Muscle of leg (tissue), 11 donors: Measurements from ENCODE around the gene POLD1. TPM values are rescaled to one million over a fixed set of nuclear protein-coding genes. Genes with fewer than 3 reads are reported as not detected.
A peak's percentile ranks its signal among the peaks of the same experiment; 100 is the strongest.

Experiments used
- DNase-seq: peaks from one replicate; pipeline ENCODE4 v3.0.0; 2013
- H3K27ac ChIP-seq: one replicate; pipeline ENCODE4 v1.5.1; 2013; ENCODE audit warnings: mild to moderate bottlenecking, low read length, control low read depth
- H3K27me3 ChIP-seq: one replicate; pipeline ENCODE4 v1.6.1; 2013; ENCODE audit warnings: low read length; ENCODE audit not compliant: control insufficient read depth, insufficient read depth
- H3K36me3 ChIP-seq: one replicate; pipeline ENCODE4 v1.6.1; 2013; ENCODE audit warnings: low read length; ENCODE audit not compliant: control insufficient read depth, insufficient read depth
- H3K4me1 ChIP-seq: one replicate; pipeline ENCODE4 v1.6.1; 2013; ENCODE audit warnings: low read length; ENCODE audit not compliant: control insufficient read depth, insufficient read depth
- H3K4me3 ChIP-seq: one replicate; pipeline ENCODE4 v1.5.1; 2013; ENCODE audit warnings: low read length, control low read depth
- H3K9me3 ChIP-seq: replicated peaks from 2 replicates; pipeline ENCODE4 v1.6.1; 2013; ENCODE audit warnings: low read depth, low read length; ENCODE audit not compliant: control insufficient read depth
- WGBS: methylation state at CpG from one replicate; pipeline ENCODE4 v1.1.5; 2013; ENCODE audit warnings: missing lambda C conversion rate; ENCODE audit not compliant: insufficient coverage; 5-methylcytosine and 5-hydroxymethylcytosine counted together
- polyA plus RNA-seq, 8 donors: library from polyadenylated mRNA; unstranded; fragments of 120-200 nt; gene quantifications; one replicate each; pipeline versions ENCODE4 v1.2.1 to v1.2.3, GENCODE V29; 2013; ENCODE audit warnings: inconsistent platforms in 1 of 8, low replicate concordance in 1 of 8; ENCODE audit not compliant: insufficient read length in 8 of 8, insufficient read depth in 1 of 8
- total RNA-seq: library from RNA; stranded (reverse); fragments of 120-200 nt; gene quantifications from one replicate; pipeline ENCODE4 v1.2.4, GENCODE V29; 2013

POLD1 gene
- total and polyA plus RNA-seq, 9 donors: 17.6 to 26.9 (median 20.3) TPM

DNA sequence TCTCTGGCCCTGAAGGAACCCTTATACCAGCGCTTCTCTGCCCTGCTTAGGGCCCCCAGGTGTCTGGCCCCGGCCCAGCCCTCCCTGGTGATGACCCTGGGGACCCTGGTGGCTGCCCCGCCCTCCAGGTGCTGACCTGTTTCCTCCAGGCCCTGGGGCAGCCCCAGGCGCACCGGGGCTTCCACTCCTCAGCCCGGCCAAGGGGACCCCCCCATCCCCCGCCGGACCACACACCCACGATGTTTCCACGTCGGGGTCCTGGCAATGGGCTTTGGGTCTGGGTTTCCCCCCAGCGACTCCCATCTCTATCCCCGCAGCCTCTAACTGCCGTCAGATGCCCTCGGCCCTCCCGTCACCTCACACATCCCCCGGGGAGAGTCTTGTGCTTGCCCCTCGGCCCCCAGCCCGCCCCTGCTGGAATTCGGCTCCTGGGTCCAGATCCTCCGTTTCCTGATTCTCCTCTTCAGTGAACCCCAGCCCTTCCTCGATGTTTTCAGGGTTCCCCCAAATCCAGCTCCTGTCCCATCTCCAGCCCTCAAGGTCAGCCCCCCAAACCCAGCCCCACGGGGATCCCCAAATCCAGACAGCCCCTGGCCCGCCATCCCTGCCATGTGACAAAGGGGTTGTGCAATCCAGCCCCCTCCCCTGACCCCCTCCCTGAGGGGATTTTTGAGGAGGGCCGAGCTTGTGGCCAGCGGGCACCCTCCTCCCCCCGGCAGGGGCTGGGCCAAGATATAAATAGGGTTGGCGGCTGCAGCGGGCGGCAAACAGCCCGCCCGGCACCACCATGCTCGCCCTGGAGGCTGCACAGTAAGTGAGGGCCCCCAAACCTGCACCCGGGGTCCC lies 34.3 kb downstream of the POLD1 start, which contains the start of gene SPIB:
SPIB (plus strand) TSS at position 763 of the 846 bp plus-strand sequence; CDS start at position 788, 25 bp downstream.
- Histone ChIP-seq H3K4me3 (no peak within 1 kb of the TSS), H3K27me3 (peaks cover 32% of the 10 kb centered on the region), H3K9me3 (no peaks in the 10 kb centered on the region), H3K36me3 (no peaks in the 10 kb centered on the region), H3K4me1 (peaks cover 14% of the 10 kb centered on the region), H3K27ac (no peak within 1 kb of the TSS)
- WGBS: 15% methylated on average over 13 of the region's 34 CpGs
- DNase-seq: no peak

DNA sequence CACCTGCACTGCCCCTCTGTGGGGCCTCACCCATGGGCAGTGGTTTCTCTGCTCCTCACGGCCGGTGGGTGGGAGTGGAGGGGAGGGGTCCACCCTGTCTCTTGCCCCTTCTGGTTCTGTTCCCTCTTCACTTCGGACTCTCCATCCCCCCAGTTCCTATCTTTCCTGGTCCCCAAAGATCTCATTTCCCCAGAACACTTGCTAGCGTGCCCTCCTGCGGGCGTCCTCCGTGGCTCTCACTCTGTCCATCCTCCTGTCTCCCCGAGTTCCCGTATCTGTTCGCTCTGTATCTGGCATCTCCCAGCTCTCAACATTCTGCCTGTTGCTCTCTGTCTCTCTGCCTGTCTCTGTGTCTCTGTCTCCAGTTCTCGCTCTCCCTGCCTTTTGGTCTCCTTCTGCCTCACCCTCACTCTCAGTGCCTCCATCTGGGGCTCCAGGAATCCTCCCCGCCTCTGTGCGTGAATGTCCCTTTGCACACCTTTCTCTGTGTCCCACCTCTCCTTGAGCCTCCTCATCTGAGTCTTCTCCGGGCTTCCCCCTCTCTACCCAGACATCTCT lies 35.0 kb downstream of the POLD1 start:
- Histone ChIP-seq H3K36me3 (no peaks in the 10 kb centered on the region), H3K27me3 (peaks cover 32% of the 10 kb centered on the region), H3K27ac (no peak overlapping the region), H3K9me3 (no peaks in the 10 kb centered on the region), H3K4me1 (peaks cover 14% of the 10 kb centered on the region), H3K4me3 (no peak overlapping the region)
- no peak for DNase-seq
- WGBS: 7% methylated on average over 12 of the region's 14 CpGs

DNA sequence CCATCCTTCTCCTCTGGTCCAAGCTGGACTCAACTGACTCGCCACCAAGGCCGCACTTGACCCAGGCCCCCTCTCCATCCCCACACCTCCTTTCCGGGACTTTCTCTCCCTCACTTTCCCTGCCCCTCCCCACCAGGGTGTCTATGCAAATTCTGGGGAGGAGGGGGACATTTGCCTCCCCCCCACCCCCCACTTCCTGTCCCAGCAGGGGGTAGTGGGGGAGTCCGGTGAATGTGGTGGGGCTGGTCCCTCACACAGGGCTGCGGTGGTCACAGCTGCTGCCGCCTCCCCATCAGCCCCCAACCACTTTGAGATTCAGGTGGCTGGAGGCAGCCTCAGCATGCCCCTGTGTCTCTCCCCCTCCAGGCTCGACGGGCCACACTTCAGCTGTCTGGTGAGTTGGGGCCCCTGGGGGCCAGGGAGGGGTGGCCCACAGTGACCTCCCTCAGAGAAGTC lies 35.5 kb downstream of the POLD1 start:
- DNase-seq: no peak
- Histone ChIP-seq H3K4me3 (no peak overlapping the region), H3K4me1 (peaks cover 13% of the 10 kb centered on the region), H3K27me3 (peaks cover 32% of the 10 kb centered on the region), H3K36me3 (no peaks in the 10 kb centered on the region), H3K27ac (no peak overlapping the region), H3K9me3 (no peaks in the 10 kb centered on the region)
- WGBS: 6% methylated on average over 3 of the region's 8 CpGs

DNA sequence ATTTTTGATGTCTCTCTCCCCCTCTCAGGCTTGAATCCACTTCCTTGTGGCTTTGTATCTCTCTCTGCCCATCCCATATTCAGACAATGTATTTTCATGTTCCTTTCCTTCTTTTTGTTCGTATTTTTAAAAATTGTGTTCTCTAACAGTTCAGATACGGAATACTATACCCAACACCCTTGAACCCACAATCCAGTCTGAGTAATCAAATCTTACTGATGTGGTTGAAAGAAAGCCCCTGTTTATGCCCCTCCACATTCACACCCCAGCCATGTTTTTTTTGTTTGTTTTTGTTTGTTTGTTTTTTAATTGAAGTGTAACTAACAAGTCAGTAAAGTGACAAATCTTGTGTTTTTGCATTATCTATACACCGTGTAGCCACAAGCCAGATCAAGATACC lies 36.0 kb downstream of the POLD1 start:
- no peak for DNase-seq
- Histone ChIP-seq H3K4me3 (no peak overlapping the region), H3K4me1 (peaks cover 11% of the 10 kb centered on the region), H3K9me3 (no peaks in the 10 kb centered on the region), H3K36me3 (no peaks in the 10 kb centered on the region), H3K27me3 (peaks cover 32% of the 10 kb centered on the region), H3K27ac (no peak overlapping the region)
- no CpG with 5 or more reads among the region's 3 CpGs for WGBS

DNA sequence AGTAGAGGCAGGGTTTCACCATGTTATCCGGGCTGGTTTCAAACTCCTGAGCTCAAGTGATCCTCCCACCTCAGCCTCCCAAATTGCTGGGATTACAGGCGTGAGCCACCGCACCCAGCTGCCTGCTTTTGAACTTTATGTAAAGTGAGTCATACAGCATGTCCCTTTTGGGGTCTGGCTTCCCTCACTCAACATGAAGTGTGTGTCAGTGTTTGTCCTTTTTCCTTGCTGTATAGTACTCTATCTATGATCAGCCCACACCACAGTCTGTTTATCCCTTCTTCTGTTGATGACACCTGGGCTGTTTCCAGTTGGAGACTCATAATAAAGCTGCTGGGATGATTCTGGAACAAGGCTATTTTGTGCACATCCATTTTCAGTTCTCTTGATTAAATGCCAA lies 36.7 kb downstream of the POLD1 start:
- Histone ChIP-seq H3K4me1 (peaks cover 11% of the 10 kb centered on the region), H3K36me3 (no peaks in the 10 kb centered on the region), H3K27ac (no peak overlapping the region), H3K4me3 (no peak overlapping the region), H3K27me3 (peaks cover 32% of the 10 kb centered on the region), H3K9me3 (no peaks in the 10 kb centered on the region)
- WGBS: no CpG with 5 or more reads among the region's 3 CpGs
- no peak for DNase-seq

DNA sequence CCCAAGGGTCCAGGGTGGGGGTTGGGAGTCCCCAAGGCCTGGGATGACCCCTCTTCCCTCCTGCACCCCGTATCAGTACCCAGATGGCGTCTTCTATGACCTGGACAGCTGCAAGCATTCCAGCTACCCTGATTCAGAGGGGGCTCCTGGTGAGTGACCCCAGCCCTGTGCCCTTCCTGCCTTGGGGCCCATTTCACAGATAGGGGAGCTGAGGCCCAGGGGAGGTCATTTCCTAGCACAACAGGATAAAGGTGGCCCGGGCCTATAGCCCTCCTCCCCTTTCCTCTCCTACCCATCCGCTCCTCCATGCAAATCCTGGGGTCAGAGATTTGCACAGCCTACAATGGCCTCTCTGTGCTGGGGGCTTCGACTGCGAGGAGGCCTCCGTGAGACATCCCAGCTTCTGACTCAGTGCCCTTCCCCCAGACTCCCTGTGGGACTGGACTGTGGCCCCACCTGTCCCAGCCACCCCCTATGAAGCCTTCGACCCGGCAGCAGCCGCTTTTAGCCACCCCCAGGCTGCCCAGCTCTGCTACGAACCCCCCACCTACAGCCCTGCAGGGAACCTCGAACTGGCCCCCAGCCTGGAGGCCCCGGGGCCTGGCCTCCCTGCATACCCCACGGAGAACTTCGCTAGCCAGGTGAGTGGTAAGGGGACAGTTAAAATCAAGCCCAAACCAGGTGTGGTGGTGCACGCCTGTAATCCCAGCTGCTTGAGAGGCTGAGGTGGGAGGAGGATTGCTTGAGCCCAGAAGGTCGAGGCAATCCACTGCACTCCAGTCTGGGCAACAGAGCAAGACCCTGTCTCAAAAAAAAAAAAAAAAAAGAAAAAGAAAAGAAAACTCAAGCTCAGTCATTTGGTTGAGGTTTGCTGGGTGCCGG lies 38.5 kb downstream of the POLD1 start:
- WGBS: 74% methylated on average over 11 of the region's 18 CpGs
- H3K4me3 ChIP-seq: no peak overlapping the region
- DNase-seq: no peak

DNA sequence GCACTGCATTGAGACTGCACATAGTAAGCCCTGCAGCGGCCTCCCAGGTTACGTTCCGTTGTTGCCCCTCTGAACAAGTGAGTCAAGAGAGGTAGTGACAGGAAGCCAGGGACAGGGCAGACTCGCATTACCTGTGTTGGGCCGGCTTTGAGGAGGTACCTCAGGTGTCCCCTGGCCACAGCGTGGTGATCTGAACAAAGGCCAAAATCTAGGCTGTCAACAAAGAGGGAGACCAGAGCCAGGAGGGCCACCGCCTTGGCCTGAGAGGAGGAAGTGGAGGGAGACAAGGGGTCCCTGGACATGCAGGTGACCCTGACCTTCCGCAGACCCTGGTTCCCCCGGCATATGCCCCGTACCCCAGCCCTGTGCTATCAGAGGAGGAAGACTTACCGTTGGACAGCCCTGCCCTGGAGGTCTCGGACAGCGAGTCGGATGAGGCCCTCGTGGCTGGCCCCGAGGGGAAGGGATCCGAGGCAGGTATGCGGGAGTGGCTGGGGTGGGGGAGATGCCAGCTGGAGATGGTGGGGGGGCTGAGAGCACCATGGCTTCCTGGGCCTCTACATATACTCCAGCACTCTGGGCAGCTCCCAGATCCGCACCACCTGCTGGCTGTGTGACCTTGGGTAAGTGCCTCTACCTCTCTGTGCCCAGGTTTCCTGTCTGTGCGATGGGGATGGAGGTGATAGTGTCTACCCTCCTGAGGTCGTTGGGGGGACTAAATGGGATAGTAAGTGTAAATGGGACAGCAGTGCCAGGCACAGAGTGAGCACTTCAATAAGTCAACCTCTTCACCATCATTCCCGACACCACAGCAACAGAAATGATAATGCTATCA lies 39.3 kb downstream of the POLD1 start:
- peaks cover 17% of the 10 kb centered on the region for H3K4me1 ChIP-seq
- H3K36me3 ChIP-seq: no peaks in the 10 kb centered on the region
- H3K4me3 ChIP-seq: no peak overlapping the region
- H3K9me3 ChIP-seq: no peaks in the 10 kb centered on the region
- WGBS: 87% methylated on average over 11 of the region's 22 CpGs
- peaks cover 33% of the 10 kb centered on the region for H3K27me3 ChIP-seq
- H3K27ac ChIP-seq: no peak overlapping the region
- no peak for DNase-seq

More for the DNA sequence above, 38.5 kb downstream of the POLD1 start:
- peaks cover 12% of the 10 kb centered on the region for H3K4me1 ChIP-seq
- no peaks in the 10 kb centered on the region for H3K36me3 ChIP-seq
- H3K9me3 ChIP-seq: no peaks in the 10 kb centered on the region
- peaks cover 32% of the 10 kb centered on the region for H3K27me3 ChIP-seq
- no peak overlapping the region for H3K27ac ChIP-seq

DNA sequence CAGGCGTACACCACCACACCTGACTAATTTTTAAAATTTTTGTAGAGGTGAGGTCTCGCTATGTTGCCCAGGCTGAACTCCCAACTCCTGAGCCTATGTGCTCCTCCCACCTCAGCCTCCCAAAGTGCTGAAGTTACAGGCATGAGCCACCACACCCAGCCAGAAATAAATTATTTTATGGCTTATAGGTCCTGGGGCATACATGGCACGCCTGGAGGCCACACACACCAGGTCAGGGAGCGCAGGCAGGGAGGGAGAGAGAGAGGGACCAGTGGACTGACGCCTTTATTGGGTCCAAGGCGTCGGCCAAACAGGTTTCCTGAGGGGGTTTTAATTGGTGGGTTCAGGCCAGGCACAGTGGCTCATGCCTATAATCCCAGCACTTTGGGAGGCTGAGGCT lies 41.4 kb downstream of the POLD1 start:
- 64% methylated on average over 5 of the region's 7 CpGs for WGBS
- no peak overlapping the region for H3K4me3 ChIP-seq
- no peak overlapping the region for H3K27ac ChIP-seq
- DNase-seq: no peak
- H3K36me3 ChIP-seq: no peaks in the 10 kb centered on the region
- peaks cover 11% of the 10 kb centered on the region for H3K4me1 ChIP-seq
- H3K27me3 ChIP-seq: peaks cover 31% of the 10 kb centered on the region
- no peaks in the 10 kb centered on the region for H3K9me3 ChIP-seq

DNA sequence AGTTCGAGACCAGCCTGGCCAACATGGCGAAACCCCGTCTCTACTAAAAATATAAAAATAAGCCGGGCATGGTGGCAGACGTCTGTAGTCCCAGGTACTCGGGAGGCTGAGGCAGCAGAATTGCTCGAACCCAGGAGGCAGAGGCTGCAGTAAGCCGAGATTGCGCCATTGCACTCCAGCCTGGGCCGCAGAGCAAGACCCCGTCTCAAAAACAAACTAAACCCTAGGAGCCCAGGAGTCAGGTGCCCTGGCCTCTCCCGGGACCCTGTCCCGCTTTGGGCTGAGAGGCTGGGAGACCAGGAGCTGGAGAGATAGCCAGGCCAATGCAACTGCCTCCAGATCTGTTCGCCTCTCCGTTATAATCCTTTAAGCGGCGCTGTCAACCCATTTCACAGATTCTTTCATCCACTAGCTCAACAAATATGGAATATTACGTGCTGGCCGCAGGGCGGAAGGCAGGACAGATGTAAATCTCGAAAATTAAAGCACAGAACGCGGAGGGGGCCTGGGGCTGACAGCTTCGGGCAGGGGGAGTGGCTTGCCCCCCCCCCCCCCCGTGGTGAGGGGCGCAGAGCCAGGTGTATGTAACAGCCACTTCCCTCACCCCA lies 43.3 kb downstream of the POLD1 start:
- no peak for DNase-seq
- Histone ChIP-seq H3K4me1 (peaks cover 24% of the 10 kb centered on the region), H3K27ac (peak overlapping the region; percentile 20), H3K4me3 (peak overlapping the region; percentile 15), H3K27me3 (peaks cover 41% of the 10 kb centered on the region), H3K36me3 (no peaks in the 10 kb centered on the region), H3K9me3 (no peaks in the 10 kb centered on the region)
- 91% methylated on average over 14 of the region's 26 CpGs for WGBS
